Measurements from ENCODE around the gene SLC45A1.

- no peak for TF ChIP-seq POLR2A (IDR thresholded peaks at IDR 0.05; ENCODE audit: low read depth, low read length)
- no peak for TF ChIP-seq MAZ (IDR thresholded peaks at IDR 0.05; ENCODE audit: borderline replicate concordance, low read depth, low read length)
- TF ChIP-seq RAD21 (IDR thresholded peaks at IDR 0.05; ENCODE audit: low read length): no peak
- TF ChIP-seq SMC3 (IDR thresholded peaks at IDR 0.05; ENCODE audit: low read depth, low read length): no peak
- TF ChIP-seq CTCF (conservative IDR thresholded peaks at IDR 0.05; ENCODE audit: low read depth, low read length): no peak
- no peak for TF ChIP-seq CEBPB (IDR thresholded peaks at IDR 0.05; ENCODE audit: low read depth, low read length)
- TF ChIP-seq ELK1 (IDR thresholded peaks at IDR 0.05; ENCODE audit: borderline replicate concordance, low read depth, low read length): no peak
- no peak for TF ChIP-seq MXI1 (IDR thresholded peaks at IDR 0.05; ENCODE audit: borderline replicate concordance, low read depth, low read length)
- TF ChIP-seq BHLHE40 (IDR thresholded peaks at IDR 0.05; ENCODE audit: low read depth, low read length): no peak
Measured at GRCh38 chr1:8371372-8371991, 53.6 kb downstream of the SLC45A1 start.

All from IMR-90 (cell line).